SK-N-SH treated with all-trans-retinoic acid at 6 μM for 48 hours (cell line): Measurements from ENCODE around the gene PTPRN2.

Experiments
- ATAC-seq: fragments of 200-7000 bp; cut with Tn5 transposase; 3 replicates; pipeline ENCODE4 v1.9.1; 2020; ENCODE audit warnings: mild to moderate bottlenecking, moderate library complexity
- ARNTL ChIP-seq: fragments of 450-650 bp; formaldehyde crosslinking; IDR thresholded peaks from 2 replicates; pipeline ENCODE4 v1.5.0; 2020; ENCODE audit warnings: low read depth, mild to moderate bottlenecking, moderate library complexity, borderline replicate concordance
- BACH2 ChIP-seq: fragments of 250-450 bp; sonication (Bioruptor Pico); IDR thresholded peaks from 2 replicates; pipeline ENCODE4 v1.9.0; 2021; ENCODE audit warnings: mild to moderate bottlenecking, borderline replicate concordance
- CREB5 ChIP-seq: fragments of 250-450 bp; sonication (Bioruptor Pico); IDR thresholded peaks from 2 replicates; pipeline ENCODE4 v1.5.1; 2020; ENCODE audit warnings: low read depth, mild to moderate bottlenecking, moderate library complexity
- CSDC2 ChIP-seq: fragments of 250-450 bp; sonication (Bioruptor Pico); IDR thresholded peaks from 2 replicates; pipeline ENCODE4 v1.5.0; 2020; ENCODE audit warnings: mild to moderate bottlenecking, moderate library complexity
- ISL1 ChIP-seq: fragments of 250-450 bp; sonication (Bioruptor Pico); IDR thresholded peaks from 2 replicates; pipeline ENCODE4 v2.1.2; 2022; ENCODE audit warnings: mild to moderate bottlenecking, moderate library complexity
- OSR1 ChIP-seq: fragments of 250-450 bp; sonication (Bioruptor Pico); IDR thresholded peaks from 2 replicates; pipeline ENCODE4 v1.8.0; 2022; ENCODE audit warnings: moderate library complexity, mild to moderate bottlenecking, inconsistent platforms
- PATZ1 ChIP-seq: fragments of 250-450 bp; sonication (Bioruptor Pico); IDR thresholded peaks from 2 replicates; pipeline ENCODE4 v1.8.0; 2020; ENCODE audit warnings: mild to moderate bottlenecking, moderate library complexity, borderline replicate concordance
- PPARA ChIP-seq: fragments of 250-450 bp; sonication (Bioruptor Pico); IDR thresholded peaks from 2 replicates; pipeline ENCODE4 v1.5.0; 2020; ENCODE audit warnings: mild to moderate bottlenecking, borderline replicate concordance
- RARB ChIP-seq: fragments of 250-450 bp; sonication (Bioruptor Pico); IDR thresholded peaks from 2 replicates; pipeline ENCODE4 v1.8.0; 2021; ENCODE audit warnings: mild to moderate bottlenecking, moderate library complexity
- SNAI2 ChIP-seq: fragments of 250-450 bp; sonication (Bioruptor Pico); IDR thresholded peaks from 2 replicates; pipeline ENCODE4 v1.5.0; 2020; ENCODE audit warnings: mild to moderate bottlenecking, moderate library complexity
- TCF4 ChIP-seq: fragments of 250-450 bp; sonication (Bioruptor Pico); IDR thresholded peaks from 2 replicates; pipeline ENCODE4 v1.8.0; 2021; ENCODE audit warnings: mild to moderate bottlenecking, moderate library complexity, borderline replicate concordance
- TOX ChIP-seq: fragments of 250-450 bp; sonication (Bioruptor Pico); IDR thresholded peaks from 2 replicates; pipeline ENCODE4 v1.8.0; 2021; ENCODE audit warnings: mild to moderate bottlenecking, moderate library complexity, borderline replicate concordance
- ZC3H10 ChIP-seq: fragments of 250-450 bp; sonication (Bioruptor Pico); IDR thresholded peaks from 2 replicates; pipeline ENCODE4 v1.5.1; 2021; ENCODE audit warnings: mild to moderate bottlenecking, moderate library complexity
- ZFP30 ChIP-seq: fragments of 450-650 bp; formaldehyde crosslinking; IDR thresholded peaks from 2 replicates; pipeline ENCODE4 v1.5.0; 2022; ENCODE audit warnings: mild to moderate bottlenecking, moderate library complexity
- ZNF565 ChIP-seq: fragments of 450-650 bp; formaldehyde crosslinking; conservative IDR thresholded peaks from 2 replicates; pipeline ENCODE4 v1.5.0; 2020; ENCODE audit warnings: low read depth, mild to moderate bottlenecking, moderate library complexity
- ZNF70 ChIP-seq: fragments of 450-650 bp; formaldehyde crosslinking; IDR thresholded peaks from 2 replicates; pipeline ENCODE4 v1.5.0; 2020; ENCODE audit warnings: mild to moderate bottlenecking, moderate library complexity
- ZNF8 ChIP-seq: fragments of 450-650 bp; formaldehyde crosslinking; IDR thresholded peaks from 2 replicates; pipeline ENCODE4 v1.5.0; 2020; ENCODE audit warnings: mild to moderate bottlenecking, moderate library complexity
- TF ChIP-seq, protein P1 (sequence below): fragments of 250-450 bp; sonication (Bioruptor Pico); IDR thresholded peaks from 2 replicates; pipeline ENCODE4 v1.5.0; 2020; ENCODE audit warnings: mild to moderate bottlenecking, moderate library complexity
- TF ChIP-seq, protein P2 (sequence below): fragments of 250-450 bp; sonication (Bioruptor Pico); IDR thresholded peaks from 2 replicates; pipeline ENCODE4 v1.5.1; 2021; ENCODE audit warnings: mild to moderate bottlenecking, moderate library complexity
- TF ChIP-seq, protein P3 (sequence below): fragments of 250-450 bp; sonication (Bioruptor Pico); IDR thresholded peaks from 2 replicates; pipeline ENCODE4 v1.8.0; 2021; ENCODE audit warnings: low read depth, mild to moderate bottlenecking, moderate library complexity, borderline replicate concordance

PTPRN2 gene

GRCh38 chr7:158499082-158499455, 88.6 kb downstream of the PTPRN2 start (continued):
- TF ChIP-seq CREB5 (CRISPR knock-in tag) (no peak), ZC3H10 (no peak), ZNF70 (no peak)

GRCh38 chr7:158498443-158499081, 89.1 kb downstream of the PTPRN2 start:
- ATAC-seq = no peak
- no peak for TF ChIP-seq PATZ1 (CRISPR knock-in tag)
- no peak for TF ChIP-seq ZNF70
- no peak for TF ChIP-seq ARNTL (CRISPR knock-in tag)
- TF ChIP-seq, protein P1, sequence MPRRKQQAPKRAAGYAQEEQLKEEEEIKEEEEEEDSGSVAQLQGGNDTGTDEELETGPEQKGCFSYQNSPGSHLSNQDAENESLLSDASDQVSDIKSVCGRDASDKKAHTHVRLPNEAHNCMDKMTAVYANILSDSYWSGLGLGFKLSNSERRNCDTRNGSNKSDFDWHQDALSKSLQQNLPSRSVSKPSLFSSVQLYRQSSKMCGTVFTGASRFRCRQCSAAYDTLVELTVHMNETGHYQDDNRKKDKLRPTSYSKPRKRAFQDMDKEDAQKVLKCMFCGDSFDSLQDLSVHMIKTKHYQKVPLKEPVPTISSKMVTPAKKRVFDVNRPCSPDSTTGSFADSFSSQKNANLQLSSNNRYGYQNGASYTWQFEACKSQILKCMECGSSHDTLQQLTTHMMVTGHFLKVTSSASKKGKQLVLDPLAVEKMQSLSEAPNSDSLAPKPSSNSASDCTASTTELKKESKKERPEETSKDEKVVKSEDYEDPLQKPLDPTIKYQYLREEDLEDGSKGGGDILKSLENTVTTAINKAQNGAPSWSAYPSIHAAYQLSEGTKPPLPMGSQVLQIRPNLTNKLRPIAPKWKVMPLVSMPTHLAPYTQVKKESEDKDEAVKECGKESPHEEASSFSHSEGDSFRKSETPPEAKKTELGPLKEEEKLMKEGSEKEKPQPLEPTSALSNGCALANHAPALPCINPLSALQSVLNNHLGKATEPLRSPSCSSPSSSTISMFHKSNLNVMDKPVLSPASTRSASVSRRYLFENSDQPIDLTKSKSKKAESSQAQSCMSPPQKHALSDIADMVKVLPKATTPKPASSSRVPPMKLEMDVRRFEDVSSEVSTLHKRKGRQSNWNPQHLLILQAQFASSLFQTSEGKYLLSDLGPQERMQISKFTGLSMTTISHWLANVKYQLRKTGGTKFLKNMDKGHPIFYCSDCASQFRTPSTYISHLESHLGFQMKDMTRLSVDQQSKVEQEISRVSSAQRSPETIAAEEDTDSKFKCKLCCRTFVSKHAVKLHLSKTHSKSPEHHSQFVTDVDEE (CRISPR knock-in tag) = no peak
- TF ChIP-seq BACH2 (CRISPR knock-in tag) = no peak

DNA sequence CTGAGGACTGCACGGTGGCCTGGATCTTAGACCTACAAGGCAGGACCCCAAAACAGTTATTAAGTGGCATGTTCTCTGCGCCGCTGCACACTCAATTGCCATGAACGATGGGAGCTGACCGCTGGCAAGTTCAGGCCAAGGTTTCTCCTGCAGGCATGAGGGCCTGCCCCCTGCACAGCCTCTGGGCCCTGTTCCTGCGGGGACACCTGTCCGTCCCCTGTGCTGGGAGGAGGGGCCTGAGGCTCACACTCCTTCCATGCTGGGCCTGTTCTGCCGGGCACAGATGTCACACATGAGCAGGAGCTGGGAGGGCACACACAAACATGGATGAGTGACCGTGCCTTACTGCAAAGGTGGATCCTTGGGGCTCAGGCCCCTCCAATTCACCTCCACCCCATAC, 90.0 kb downstream of the PTPRN2 start:
- TF ChIP-seq CREB5 (CRISPR knock-in tag) (no peak), RARB (no peak), CSDC2 (CRISPR knock-in tag) (no peak), TCF4 (no peak), PPARA (CRISPR knock-in tag) (no peak), ZFP30 (CRISPR knock-in tag) (no peak), ARNTL (CRISPR knock-in tag) (no peak), ZNF565 (CRISPR knock-in tag) (no peak), SNAI2 (CRISPR knock-in tag) (no peak), ZC3H10 (no peak), OSR1 (no peak), BACH2 (CRISPR knock-in tag) (no peak)
- TF ChIP-seq, protein P2, sequence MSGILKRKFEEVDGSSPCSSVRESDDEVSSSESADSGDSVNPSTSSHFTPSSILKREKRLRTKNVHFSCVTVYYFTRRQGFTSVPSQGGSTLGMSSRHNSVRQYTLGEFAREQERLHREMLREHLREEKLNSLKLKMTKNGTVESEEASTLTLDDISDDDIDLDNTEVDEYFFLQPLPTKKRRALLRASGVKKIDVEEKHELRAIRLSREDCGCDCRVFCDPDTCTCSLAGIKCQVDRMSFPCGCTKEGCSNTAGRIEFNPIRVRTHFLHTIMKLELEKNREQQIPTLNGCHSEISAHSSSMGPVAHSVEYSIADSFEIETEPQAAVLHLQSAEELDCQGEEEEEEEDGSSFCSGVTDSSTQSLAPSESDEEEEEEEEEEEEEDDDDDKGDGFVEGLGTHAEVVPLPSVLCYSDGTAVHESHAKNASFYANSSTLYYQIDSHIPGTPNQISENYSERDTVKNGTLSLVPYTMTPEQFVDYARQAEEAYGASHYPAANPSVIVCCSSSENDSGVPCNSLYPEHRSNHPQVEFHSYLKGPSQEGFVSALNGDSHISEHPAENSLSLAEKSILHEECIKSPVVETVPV (CRISPR knock-in tag) = no peak
- TF ChIP-seq, protein P3, sequence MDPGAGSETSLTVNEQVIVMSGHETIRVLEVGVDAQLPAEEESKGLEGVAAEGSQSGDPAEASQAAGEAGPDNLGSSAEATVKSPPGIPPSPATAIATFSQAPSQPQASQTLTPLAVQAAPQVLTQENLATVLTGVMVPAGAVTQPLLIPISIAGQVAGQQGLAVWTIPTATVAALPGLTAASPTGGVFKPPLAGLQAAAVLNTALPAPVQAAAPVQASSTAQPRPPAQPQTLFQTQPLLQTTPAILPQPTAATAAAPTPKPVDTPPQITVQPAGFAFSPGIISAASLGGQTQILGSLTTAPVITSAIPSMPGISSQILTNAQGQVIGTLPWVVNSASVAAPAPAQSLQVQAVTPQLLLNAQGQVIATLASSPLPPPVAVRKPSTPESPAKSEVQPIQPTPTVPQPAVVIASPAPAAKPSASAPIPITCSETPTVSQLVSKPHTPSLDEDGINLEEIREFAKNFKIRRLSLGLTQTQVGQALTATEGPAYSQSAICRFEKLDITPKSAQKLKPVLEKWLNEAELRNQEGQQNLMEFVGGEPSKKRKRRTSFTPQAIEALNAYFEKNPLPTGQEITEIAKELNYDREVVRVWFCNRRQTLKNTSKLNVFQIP = no peak
- no peak for ATAC-seq

DNA sequence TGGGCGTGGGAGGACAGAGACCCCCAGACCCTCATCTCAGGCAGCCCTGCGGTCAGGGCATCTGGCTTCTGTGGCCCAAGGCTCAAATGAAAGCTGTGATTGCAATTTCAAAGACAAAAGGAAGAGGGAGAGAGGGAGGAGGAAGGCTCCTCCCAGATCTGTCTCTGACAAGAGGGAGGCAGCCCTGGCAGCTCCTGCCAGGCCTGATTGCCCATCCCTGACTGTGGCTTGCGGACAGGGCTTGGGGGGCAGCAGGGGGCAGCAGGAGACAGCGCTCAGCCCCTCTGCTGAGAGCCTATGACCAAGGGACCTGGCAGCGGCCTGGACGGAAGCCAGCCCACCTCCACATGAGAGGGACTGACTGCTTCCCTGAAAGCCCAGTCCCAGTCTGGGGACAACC, 91.8 kb downstream of the PTPRN2 start:
- ATAC-seq = peak; percentile 78
- TF ChIP-seq ISL1 (no peak), TOX (CRISPR knock-in tag) (no peak), ZNF8 (CRISPR knock-in tag) (no peak), OSR1 (no peak), PATZ1 (CRISPR knock-in tag) (no peak), CREB5 (CRISPR knock-in tag) (no peak), PPARA (CRISPR knock-in tag) (no peak)
- TF ChIP-seq, protein P2 (CRISPR knock-in tag) = no peak
